ENCODE data around the gene RBM41. TPM values are rescaled to one million over a fixed set of nuclear protein-coding genes. Genes with fewer than 3 reads are reported as not detected.
"Not testable (repeated sequence)": the region's sequence is repeated elsewhere in the genome, so short reads cannot be mapped to it uniquely, and the experiment has no call there.

RBM41 gene
- total RNA-seq, 1 donor from 2014 or later: 31.4 TPM

DNA sequence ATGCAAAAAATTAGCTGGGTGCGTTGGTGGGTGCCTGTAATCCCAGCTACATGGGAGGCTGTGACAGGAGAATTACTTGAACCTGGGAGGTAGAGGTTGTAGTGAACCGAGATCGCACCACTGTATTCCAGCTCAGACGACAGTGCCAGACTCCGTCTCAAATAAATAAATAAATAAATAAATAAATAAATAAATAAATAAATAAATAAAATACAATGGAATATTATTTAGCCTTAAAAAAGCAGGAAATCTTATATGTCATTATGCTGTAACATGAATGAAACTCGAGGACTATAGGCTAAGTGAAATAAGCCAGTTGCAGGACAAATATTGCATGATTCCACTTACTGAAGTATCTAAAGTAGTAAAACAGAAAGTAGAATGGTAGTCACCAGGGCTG lies 42.5 kb downstream of the RBM41 start:
- H3K27me3 Mint-ChIP-seq: no peaks in the 10 kb centered on the region
- no peak overlapping the region for H3K27ac Mint-ChIP-seq
- no peak overlapping the region for H3K4me3 Mint-ChIP-seq (ENCODE audit: low read depth)
- H3K4me1 Mint-ChIP-seq (ENCODE audit: low read depth): no peaks in the 10 kb centered on the region
- H3K36me3 Mint-ChIP-seq (ENCODE audit: insufficient read depth): peaks cover 41% of the 10 kb centered on the region
- peaks cover 50% of the 10 kb centered on the region for H3K9me3 Mint-ChIP-seq (ENCODE audit: low read depth)
- DNase-seq (ENCODE audit: low spot score, unreplicated experiment): no peak
- TF ChIP-seq CTCF (IDR thresholded peaks at IDR 0.05; ENCODE audit: unreplicated experiment): no peak

DNA sequence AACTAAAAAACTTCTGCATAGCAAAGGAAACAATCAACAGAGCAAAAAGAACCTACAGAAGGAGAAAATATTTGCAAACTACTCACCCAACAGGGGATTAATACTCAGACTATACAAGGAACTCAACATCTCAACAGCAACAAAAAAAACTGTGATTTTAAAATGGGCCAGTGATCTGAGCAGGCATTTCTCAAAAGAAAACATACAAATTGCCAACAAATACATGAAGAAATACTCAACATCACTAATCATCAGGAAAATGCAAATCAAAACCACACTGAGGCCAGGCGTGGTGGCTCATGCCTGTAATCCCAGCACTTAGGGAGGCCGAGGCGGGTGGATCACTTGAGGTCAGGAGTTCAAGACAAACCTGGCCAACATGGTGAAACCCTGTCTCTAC lies 60.9 kb downstream of the RBM41 start:
- peaks cover 39% of the 10 kb centered on the region for H3K9me3 Mint-ChIP-seq (ENCODE audit: low read depth)
- not testable (repeated sequence) for H3K4me1 Mint-ChIP-seq (ENCODE audit: low read depth); DNase-seq (ENCODE audit: low spot score, unreplicated experiment); H3K36me3 Mint-ChIP-seq (ENCODE audit: insufficient read depth); H3K27me3 Mint-ChIP-seq; H3K4me3 Mint-ChIP-seq (ENCODE audit: low read depth); H3K27ac Mint-ChIP-seq

GRCh38 chrX:107054978-107055377 lies 63.6 kb downstream of the RBM41 start:
- H3K9me3 Mint-ChIP-seq (ENCODE audit: low read depth): peaks cover 36% of the 10 kb centered on the region
- H3K36me3 Mint-ChIP-seq (ENCODE audit: insufficient read depth): peaks cover 2% of the 10 kb centered on the region

GRCh38 chrX:107050195-107050709 lies 68.4 kb downstream of the RBM41 start:
- no peak for TF ChIP-seq CTCF (IDR thresholded peaks at IDR 0.05; ENCODE audit: unreplicated experiment)
- H3K4me1 Mint-ChIP-seq (ENCODE audit: low read depth): no peaks in the 10 kb centered on the region
- no peak overlapping the region for H3K4me3 Mint-ChIP-seq (ENCODE audit: low read depth)
- H3K9me3 Mint-ChIP-seq (ENCODE audit: low read depth): peaks cover 26% of the 10 kb centered on the region
- no peak overlapping the region for H3K27ac Mint-ChIP-seq
- no peaks in the 10 kb centered on the region for H3K27me3 Mint-ChIP-seq
- H3K36me3 Mint-ChIP-seq (ENCODE audit: insufficient read depth): no peaks in the 10 kb centered on the region
- DNase-seq (ENCODE audit: low spot score, unreplicated experiment): no peak

More at GRCh38 chrX:107054978-107055377, 63.6 kb downstream of the RBM41 start:
- TF ChIP-seq CTCF (IDR thresholded peaks at IDR 0.05; ENCODE audit: unreplicated experiment): no peak
- no peak for DNase-seq (ENCODE audit: low spot score, unreplicated experiment)
- H3K4me1 Mint-ChIP-seq (ENCODE audit: low read depth): no peaks in the 10 kb centered on the region
- H3K27ac Mint-ChIP-seq: no peak overlapping the region
- H3K27me3 Mint-ChIP-seq: no peaks in the 10 kb centered on the region
- no peak overlapping the region for H3K4me3 Mint-ChIP-seq (ENCODE audit: low read depth)

DNA sequence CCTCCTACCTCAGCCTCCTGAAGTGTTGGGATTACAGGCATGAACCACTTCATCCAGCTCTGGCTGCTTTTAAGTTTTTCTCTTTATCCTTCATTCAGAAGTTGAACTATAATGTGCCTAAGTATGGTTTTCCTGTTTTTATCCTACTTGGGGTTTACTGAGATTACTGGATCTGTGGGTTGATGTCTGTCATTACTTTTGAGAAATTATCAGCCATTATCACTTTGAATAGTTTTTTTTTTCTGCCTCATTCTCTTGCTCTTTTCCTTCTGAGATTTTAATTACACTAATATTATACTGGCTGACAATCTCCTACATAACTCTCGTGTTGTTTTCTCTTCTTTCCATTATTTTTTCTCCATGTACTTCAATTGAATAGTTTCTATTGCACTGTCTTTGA lies 71.0 kb downstream of the RBM41 start:
- Mint-ChIP-seq H3K36me3 (ENCODE audit: insufficient read depth) (no peaks in the 10 kb centered on the region), H3K4me1 (ENCODE audit: low read depth) (no peaks in the 10 kb centered on the region), H3K27ac (no peak overlapping the region), H3K4me3 (ENCODE audit: low read depth) (no peak overlapping the region), H3K27me3 (no peaks in the 10 kb centered on the region), H3K9me3 (ENCODE audit: low read depth) (peaks cover 21% of the 10 kb centered on the region)
- TF ChIP-seq CTCF (IDR thresholded peaks at IDR 0.05; ENCODE audit: unreplicated experiment): no peak
- DNase-seq (ENCODE audit: low spot score, unreplicated experiment): no peak

DNA sequence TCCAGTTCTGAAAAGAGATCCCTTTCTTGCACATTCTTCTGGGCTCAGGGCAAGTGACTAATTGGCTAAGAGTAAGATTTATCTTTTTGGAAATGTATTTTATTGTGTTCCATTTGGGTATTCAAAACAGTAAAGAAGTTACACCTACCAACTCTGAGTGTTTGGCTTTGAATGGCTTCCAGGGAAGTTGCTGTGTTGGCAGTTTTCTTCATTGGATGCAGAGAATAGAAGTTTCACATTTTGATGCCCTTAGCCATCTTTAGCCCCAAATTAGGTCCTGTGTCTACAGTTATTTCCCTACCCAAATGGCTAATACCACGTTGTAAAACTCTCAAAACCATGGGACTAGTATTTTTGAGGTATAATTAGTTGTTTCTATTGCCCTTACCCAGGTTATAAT lies 88.9 kb downstream of the RBM41 start:
- TF ChIP-seq CTCF (IDR thresholded peaks at IDR 0.05; ENCODE audit: unreplicated experiment): no peak
- H3K4me1 Mint-ChIP-seq (ENCODE audit: low read depth): no peaks in the 10 kb centered on the region
- peaks cover 7% of the 10 kb centered on the region for H3K9me3 Mint-ChIP-seq (ENCODE audit: low read depth)
- no peaks in the 10 kb centered on the region for H3K27me3 Mint-ChIP-seq
- DNase-seq (ENCODE audit: low spot score, unreplicated experiment): no peak
- no peaks in the 10 kb centered on the region for H3K36me3 Mint-ChIP-seq (ENCODE audit: insufficient read depth)
- no peak overlapping the region for H3K27ac Mint-ChIP-seq
- H3K4me3 Mint-ChIP-seq (ENCODE audit: low read depth): no peak overlapping the region

All from progenitor cell of endocrine pancreas (in vitro differentiated cells).